HG03025 (cell line): ENCODE results near the gene ALG5.

ENCODE experiments used
- ATAC-seq: cut with Tn5 transposase; IDR thresholded peaks from one replicate; pipeline ENCODE4 v1.9.1; 2021; ENCODE audit warnings: mild to moderate bottlenecking, moderate library complexity; ENCODE audit not compliant: unreplicated experiment, low FRiP score

The ALG5 gene

GRCh38 chr13:36918246-36919131 is 80.7 kb downstream of the ALG5 start:
- ATAC-seq = no peak

GRCh38 chr13:36917311-36917710 is 81.8 kb downstream of the ALG5 start:
- ATAC-seq = no peak

GRCh38 chr13:36915896-36916640 is 83.1 kb downstream of the ALG5 start:
- no peak for ATAC-seq

- no peak for ATAC-seq
Observed at GRCh38 chr13:36915106-36915505, 84.0 kb downstream of the ALG5 start.

GRCh38 chr13:36914648-36915047 is 84.5 kb downstream of the ALG5 start:
- ATAC-seq = no peak

GRCh38 chr13:36913463-36913862 is 85.7 kb downstream of the ALG5 start:
- ATAC-seq = no peak

- no peak for ATAC-seq
Observed at GRCh38 chr13:36912973-36913372, 86.2 kb downstream of the ALG5 start.

- ATAC-seq = no peak
Observed at GRCh38 chr13:36912369-36912768, 86.8 kb downstream of the ALG5 start.

- no peak for ATAC-seq
Observed at GRCh38 chr13:36910545-36910944, 88.6 kb downstream of the ALG5 start.

GRCh38 chr13:36907821-36908220 is 91.3 kb downstream of the ALG5 start:
- ATAC-seq = no peak

- no peak for ATAC-seq
Observed at GRCh38 chr13:36907266-36907665, 91.9 kb downstream of the ALG5 start.

GRCh38 chr13:36905944-36906343 is 93.2 kb downstream of the ALG5 start:
- no peak for ATAC-seq

- no peak for ATAC-seq
Observed at GRCh38 chr13:36903925-36904595, 95.1 kb downstream of the ALG5 start.
